EL (cell line): Measurements from ENCODE around the gene NBPF26.
"Not testable (repeated sequence)": the region's sequence is repeated elsewhere in the genome, so short reads cannot be mapped to it uniquely, and the experiment has no call there.

Experiments used
- DNase-seq: peaks from one replicate; pipeline ENCODE4 v3.0.0-alpha.2; 2016

Gene NBPF26

GRCh38 chr1:120723715-120724402 is at the start of gene NBPF26:
NBPF26 (plus strand) TSS chr1:120723945.
- DNase-seq: peak; percentile 68

- DNase-seq: not testable (repeated sequence)
Observed at GRCh38 chr1:120680106-120680819, 43.5 kb upstream of the NBPF26 start.

- not testable (repeated sequence) for DNase-seq
Observed at GRCh38 chr1:120680938-120681337, 42.8 kb upstream of the NBPF26 start.

- not testable (repeated sequence) for DNase-seq
Observed at GRCh38 chr1:120684397-120684796, 39.3 kb upstream of the NBPF26 start.

- DNase-seq: not testable (repeated sequence)
Observed at GRCh38 chr1:120685622-120686021, 38.1 kb upstream of the NBPF26 start.

- not testable (repeated sequence) for DNase-seq
Observed at GRCh38 chr1:120687250-120687649, 36.5 kb upstream of the NBPF26 start.

GRCh38 chr1:120700807-120701562 is 22.8 kb upstream of the NBPF26 start:
- not testable (repeated sequence) for DNase-seq

GRCh38 chr1:120723358-120723714 is 409 bp upstream of the NBPF26 start:
- not testable (repeated sequence) for DNase-seq

GRCh38 chr1:120724507-120724906 is 762 bp downstream of the NBPF26 start:
- DNase-seq: not testable (repeated sequence)

- not testable (repeated sequence) for DNase-seq
Observed at GRCh38 chr1:120728811-120729210, 5.1 kb downstream of the NBPF26 start.

GRCh38 chr1:120769090-120769489 is 45.3 kb downstream of the NBPF26 start:
- DNase-seq: not testable (repeated sequence)

- DNase-seq: not testable (repeated sequence)
Observed at GRCh38 chr1:120805452-120805851, 81.7 kb downstream of the NBPF26 start.

GRCh38 chr1:120811822-120812221 is 88.1 kb downstream of the NBPF26 start:
- peak; percentile 28 for DNase-seq

GRCh38 chr1:120825051-120825450 is 101.3 kb downstream of the NBPF26 start:
- DNase-seq: not testable (repeated sequence)

- not testable (repeated sequence) for DNase-seq
Observed at GRCh38 chr1:120826623-120827022, 102.9 kb downstream of the NBPF26 start.

GRCh38 chr1:120844186-120844944 is 120.6 kb downstream of the NBPF26 start:
- peak; percentile 50 for DNase-seq

- DNase-seq: not testable (repeated sequence)
Observed at GRCh38 chr1:120844945-120845330, 121.2 kb downstream of the NBPF26 start.

- peak; percentile 1 for DNase-seq
Observed at GRCh38 chr1:120849400-120850286, 125.9 kb downstream of the NBPF26 start.

- DNase-seq: peak; percentile 83
Observed at GRCh38 chr1:120850287-120850536, 126.5 kb downstream of the NBPF26 start.

GRCh38 chr1:120850537-120851421 is 127.0 kb downstream of the NBPF26 start:
- peak; percentile 93 for DNase-seq

- not testable (repeated sequence) for DNase-seq
Observed at GRCh38 chr1:120858144-120858543, 134.4 kb downstream of the NBPF26 start.
